ENCODE results near the gene SPEF1.

SPEF1 gene

DNA sequence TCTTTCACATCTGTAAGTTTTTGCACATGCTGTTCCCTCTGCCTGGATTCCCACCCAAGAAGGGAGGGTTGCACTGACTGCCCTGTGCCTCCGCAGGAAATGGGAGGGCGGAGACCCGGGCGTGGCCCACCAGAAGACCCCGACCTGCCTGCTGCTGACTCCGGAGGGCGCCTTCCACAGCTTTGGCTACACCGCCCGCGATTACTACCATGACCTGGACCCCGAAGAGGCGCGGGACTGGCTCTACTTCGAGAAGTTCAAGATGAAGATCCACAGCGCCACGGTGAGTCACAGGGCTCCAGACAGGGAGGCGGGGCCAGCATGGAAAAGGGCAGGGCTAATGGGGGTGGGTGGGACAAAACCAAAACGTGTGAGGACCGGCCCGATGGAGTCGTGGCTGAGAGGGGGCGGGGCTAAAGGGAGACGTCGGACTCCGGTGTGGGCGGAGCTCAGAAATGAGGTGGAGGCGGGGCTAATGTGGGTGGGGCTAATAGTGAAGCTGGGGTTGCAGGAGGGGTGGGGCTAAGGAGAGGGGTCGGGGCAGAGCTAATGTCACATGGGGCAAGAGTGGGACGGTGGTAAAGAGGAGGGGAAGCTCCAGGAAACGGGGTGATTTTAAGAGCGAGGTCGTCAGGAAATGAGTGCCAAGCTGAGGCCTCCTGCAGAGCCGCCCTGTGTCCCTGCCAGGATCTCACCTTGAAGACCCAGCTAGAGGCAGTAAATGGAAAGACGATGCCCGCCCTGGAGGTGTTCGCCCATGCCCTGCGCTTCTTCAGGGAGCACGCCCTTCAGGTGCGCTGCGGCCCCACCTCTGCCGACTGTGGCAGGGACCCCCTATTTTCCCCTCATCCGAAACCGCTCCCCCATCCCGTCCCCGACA is 36.2 kb downstream of the SPEF1 start:
- peak; percentile 76 for DNase-seq

DNA sequence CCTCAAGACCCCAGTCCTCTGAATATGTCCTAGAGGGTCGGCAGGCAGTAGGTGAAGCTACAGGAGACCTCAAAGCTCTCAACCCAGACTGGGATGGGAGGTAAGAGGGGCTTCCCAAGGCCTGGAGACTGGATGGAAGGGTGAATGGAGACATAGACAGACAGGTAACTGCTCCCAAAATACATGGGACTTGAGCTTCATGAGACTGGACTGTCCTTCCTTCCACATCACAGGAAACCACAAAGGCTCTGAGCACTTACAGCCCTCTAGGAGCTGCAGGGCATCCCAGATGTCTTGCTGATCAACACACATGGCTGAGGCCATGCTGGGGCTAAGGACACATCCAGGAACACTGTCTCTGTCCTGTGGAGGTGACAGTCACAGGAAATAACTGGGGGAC is 37.2 kb downstream of the SPEF1 start:
- DNase-seq: no peak

DNA sequence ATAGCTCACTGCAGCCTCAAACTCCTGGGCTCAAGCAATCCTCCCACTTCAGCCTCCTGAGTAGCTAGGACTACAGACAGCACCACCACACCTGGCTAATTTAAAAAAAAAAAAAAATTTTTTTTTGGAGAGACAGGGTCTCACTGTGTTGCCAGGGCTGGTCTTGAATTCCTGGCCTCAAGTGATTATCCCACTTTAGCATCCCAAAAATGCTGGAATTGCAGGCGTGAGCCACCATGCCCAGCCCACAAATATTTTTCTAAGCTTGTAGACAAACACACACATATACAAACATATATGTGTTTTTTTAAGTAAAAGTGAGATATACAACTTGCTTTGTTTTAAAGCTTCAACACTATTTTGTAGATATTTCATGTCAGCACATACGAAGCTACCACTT is 38.0 kb downstream of the SPEF1 start:
- DNase-seq: no peak

DNA sequence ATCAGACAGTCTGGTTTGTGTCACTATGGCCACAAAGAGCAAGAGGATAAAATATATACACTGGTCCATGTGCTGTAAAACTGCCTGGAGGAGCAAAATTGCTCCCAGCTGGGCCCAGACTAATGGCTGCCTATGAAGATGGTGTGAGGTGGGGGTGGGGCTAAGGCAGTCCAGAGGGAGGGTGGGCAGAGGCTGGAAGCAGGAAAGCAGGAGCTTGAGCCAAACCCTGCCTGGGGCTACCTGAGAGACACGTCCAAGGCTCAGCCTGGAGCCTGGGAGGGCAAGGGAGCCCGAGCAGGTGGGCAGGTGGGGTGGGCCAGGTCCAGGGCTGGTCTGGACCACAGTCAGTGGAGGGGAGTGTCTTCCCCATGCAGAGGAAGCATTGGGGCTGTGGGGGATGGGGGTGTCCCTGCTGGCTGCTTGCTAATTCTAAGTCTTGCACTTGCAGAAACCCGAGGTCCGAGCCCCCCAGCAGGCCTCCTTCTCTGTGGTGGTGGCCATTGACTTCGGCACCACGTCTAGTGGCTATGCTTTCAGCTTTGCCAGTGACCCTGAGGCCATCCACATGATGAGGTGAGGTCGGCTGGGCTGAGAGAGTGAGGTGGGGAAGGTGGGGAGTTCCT is 39.3 kb downstream of the SPEF1 start:
- no peak for DNase-seq

DNA sequence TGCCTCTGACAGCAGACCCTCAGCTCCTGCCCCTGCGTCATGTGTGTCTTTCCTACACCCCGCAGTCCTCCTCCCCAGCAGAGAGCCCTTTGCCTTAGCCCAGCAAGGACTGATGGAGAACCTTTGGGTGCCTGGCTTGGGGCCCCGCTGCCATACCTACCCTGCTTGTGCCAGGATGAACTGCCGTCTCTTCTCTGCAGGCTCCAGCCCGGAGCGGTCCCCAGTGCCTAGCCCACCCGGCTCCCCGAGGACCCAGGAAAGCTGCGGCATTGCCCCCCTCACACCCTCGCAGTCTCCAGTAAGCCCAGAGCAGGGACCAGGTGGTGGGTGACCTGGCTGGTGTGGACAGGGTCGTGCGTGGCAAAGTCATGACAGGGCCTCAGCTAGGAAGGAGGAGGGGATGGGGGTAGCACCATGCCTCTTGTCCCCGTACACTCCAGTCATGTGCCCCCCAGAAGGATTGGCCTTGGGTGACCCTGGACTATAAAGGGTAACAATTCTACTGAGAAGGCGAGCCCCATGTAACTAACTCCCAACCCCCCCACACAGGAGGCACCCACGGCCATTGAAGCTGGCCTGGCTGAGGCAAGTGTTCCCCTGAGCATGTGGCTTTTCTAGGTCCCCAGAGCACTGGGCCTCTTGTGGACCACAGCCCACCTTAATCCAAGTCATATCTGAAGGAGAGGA is 40.5 kb downstream of the SPEF1 start:
- no peak for DNase-seq

DNA sequence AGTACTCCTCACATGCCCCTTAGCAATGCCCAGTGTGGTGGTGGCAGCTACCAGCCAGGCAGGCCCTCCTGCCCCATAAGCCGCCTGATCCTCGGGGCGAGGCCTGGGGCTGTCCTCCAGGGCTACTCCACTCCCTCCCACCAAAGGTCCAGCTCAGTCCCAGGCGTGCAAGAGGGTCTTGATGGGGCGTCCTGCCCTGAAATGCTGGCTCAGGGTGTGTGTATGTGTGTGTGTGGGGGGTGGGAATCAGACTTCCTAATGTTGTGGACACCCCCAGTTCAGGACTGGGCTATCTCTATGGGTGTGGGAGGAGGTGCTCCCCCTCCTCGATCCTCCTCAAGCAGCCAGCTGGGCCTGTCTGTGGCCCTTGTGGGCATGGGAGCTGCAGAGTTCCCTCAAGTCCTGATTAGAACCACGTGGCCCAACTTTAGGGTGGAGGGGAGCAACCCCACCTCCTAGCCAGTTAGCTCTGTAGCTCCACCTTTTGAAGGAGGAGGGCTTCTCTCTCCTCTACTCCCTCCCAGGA is 41.3 kb downstream of the SPEF1 start:
- DNase-seq: no peak

DNA sequence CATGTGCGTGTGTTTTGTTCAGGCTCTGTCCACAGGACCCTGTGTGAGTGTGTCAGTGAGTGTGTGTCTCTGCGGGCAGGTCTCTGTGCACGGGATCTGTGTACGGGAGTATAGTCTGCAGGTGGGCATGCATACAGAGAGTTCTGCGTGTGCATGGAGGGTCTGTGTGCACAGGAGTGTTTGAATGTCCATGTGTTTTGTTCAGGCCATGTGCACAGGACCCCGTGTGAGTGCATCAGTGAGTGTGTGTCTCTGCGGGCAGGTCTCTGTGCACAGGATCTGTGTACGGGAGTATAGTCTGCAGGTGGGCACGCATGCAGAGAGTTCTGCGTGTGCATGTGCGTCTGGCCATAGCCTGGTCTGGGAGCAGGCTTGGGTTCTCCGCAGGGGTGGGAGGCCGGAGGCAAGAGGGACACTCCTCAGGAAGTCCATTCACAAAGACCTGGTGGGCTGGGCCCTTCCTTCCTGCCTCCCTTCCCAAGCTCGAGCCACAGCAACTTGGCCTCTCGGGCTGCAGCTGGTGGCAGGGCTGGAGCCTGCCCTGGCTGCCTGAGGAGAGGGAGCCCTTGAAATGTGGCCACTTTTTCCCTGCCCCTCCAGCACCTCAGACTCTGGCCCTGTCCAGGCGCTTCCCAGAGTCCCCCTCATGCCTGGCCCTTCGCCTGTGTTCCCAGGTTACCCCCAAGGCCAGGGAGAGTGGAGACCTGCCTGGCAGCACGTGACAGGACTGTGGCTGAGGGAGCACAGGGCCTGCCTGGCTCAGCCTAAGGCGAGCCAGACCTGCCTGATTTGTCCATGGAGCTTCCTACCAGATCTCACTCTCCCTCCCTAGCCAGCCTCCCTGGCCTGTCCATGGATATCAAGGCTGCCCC is 42.0 kb downstream of the SPEF1 start:
- DNase-seq: no peak

DNA sequence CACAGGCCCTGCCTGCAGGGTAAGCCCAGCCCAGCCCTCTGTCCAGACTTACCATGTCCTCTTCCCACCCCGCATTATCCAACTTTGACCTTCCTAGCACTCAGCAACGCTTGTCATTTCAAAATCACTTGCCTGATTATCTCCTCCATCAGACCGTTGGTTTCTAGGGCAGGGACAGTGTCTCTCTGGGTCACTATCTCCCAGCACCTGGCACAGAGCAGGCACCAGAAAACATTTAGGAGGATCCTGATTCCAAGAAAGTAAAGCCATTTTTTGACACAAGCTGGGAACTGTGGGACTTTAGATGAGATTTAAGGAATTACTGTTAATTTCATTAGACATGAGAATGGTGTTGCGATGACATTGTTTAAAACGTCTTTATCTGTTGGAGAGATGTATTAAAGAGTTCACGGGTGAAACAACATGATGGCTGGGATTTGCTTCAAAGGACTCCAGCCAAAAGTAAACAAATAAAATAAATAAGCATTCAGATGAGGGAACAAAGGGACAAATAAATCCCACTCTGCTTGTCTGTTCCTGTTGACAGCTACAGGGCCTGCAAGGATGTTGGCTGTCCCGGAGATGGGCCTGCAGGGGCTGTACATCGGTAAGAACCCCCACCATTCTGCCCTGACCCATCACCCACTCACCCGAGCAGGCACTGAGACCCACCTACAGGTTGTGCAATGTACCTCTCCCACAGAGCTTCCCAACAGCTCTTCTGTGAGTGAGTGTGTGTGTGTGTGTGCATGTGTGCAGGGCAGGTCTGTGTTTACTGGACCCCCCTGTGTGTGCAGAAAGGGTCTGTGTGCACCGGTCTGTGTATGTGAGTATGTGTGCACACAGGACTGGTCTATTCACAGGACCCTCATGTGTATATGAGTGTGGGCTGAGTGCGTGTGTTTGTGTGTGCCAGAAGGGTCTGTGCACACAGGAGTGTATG is 42.9 kb downstream of the SPEF1 start:
- no peak for DNase-seq

DNA sequence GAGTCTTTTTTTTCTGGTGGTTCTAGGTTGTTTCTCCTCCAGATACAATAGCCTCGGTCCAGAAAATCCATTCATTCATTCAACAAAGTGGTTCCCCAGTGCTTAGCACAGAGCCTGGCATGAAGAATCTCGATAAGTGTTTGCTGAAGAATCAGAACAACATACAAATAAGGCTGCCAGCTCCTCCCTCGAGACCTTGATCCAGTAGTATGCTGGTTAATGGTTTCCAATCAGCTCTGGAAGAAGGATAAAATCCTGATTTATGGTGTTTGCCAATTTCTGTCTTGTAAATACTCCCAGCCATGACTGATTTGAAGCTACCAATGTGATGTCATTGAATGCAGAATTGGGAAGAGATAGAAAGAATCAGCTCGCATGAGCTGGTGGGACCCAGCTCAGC is 45.5 kb downstream of the SPEF1 start:
- DNase-seq: no peak

DNA sequence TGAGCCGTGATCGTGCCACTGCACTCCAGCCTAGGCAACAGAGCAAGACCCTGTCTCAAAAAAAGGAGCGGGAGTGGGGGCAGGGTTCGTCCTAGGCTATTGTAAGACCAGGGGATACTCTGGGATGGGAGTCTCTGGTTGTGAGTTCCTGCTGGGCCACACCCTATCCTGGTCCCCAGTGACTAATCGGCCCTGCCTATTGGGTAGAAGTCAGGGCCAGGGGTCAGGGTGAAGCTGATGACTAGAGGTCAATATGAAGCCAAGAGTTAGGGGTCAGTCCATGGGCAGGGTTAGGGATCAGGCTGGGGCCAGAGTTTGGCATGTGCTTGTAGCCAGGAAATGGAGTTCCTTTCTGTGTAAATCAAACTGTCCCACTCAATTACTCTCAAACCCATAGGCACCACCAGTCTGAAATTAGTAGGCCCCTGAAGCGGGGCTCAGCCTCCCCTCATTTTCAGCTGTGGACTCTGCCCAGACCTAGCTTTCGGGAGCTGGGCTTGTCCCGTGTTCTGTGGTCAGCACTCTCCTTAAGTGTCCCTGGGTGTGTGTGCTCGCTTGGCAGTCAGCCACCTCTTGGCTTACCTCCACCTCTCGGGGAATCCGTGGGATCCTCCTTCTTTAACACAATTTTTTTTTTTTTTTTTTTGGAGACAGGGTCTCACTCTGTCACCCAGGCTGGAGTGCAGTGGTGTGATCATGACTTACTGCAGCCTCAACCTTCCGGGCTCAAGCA is 47.0 kb downstream of the SPEF1 start:
- DNase-seq: no peak

DNA sequence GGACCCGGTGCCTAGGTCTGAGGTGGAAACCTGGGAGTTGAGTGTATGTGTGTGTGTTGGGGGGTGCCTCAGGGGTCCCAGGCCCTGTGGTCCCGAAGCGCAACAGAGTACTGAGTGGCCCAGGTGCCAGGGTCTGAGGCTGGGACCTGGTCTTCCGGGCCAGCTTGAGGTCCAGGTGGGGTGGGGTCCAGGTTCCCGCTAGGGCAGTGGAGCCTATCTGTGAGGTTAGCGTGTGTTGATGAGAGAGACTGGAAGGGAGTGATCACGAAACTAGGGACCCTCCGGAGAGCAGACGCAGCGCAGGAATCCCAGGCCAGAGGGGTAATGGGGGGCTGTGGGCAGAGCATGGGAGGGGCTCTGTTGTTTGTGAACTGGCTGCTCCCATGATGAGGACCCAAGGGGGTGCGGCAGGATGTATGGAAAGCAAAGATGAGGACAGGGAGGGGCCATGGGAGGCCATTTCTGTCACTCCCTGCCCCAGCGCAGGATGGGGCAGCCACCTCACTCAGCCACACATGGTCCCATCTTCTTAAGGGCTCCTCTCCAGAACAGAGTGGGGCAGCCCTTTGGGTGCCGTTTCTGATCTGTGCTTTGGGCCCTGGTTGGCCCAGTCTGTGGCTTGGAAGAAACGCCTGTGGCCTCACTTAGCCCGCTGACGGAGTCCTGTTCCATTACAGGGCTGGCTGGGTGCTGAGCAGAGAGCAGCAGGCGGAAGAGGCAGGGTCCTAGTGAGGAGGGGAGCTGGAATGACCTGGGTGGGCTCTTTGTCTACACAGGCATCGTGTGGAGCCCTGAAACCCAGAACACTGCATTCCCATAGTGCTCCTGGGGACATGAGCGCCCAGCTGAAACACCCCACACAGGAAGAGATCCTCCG is 47.9 kb downstream of the SPEF1 start:
- DNase-seq: no peak

DNA sequence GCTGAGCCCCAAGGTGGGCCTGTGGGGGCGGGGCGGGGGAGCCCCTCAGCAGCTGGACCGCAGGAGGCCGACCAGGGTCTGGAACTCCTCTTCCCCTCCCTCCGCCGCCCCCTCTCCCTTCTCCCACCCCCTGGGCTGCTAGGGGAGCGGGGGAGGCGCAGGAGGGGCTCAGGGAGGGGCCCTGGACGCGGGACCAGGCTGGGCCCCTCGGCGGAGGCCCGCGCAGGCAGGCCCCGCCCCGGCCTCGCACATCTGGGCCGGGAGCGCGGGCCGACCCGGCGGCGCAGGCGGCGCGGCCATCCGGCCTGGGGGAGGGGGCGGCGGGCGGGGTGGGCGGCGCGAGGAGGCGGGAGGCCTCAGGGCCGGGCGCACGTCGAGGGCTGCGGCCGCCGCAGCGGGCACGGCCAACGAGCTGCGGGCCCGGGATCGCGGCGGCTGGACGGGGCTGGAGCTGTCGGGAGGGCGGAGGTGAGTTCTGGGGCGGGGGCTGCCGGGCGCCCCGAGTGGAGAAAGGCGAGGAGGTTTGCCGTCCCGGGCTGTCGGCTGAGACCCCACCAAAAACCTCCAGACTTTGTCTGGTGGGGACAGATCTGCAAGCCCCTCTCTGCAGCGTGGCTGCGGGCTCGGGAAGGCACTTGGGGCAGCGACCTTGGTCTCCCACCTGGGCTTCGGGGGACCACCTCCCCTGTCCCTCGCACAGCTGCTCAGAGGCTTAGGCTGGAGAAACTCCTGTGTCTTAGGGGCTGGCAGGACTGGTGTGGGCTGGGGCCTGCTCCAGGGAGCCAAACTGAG is 48.7 kb downstream of the SPEF1 start, which contains the start of gene HSPA12B:
HSPA12B (plus strand) TSS at position 359 of the 792 bp plus-strand sequence. CDS start 5,990 bp downstream, outside the sequence.
- no peak for DNase-seq

DNA sequence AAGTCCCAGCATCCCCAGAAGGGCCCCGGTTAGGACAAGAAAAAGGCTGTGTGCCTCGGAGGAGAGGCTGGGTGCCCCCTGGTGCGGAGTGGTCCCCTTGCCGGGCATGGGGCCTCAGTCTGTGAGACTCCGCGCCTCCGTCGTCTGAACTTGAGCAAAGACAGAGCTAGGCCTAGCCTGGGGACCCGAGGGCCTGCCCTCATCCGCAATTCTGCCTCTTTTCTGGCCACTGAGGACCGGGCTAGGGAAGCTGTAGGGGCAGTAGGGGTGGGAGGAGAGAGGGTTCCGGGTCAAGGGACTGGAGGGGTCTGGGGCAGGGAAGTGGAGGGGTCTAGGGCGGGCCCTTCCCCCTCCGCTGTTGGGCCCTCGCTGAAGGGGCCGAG is 49.3 kb downstream of the SPEF1 start:
- no peak for DNase-seq

DNA sequence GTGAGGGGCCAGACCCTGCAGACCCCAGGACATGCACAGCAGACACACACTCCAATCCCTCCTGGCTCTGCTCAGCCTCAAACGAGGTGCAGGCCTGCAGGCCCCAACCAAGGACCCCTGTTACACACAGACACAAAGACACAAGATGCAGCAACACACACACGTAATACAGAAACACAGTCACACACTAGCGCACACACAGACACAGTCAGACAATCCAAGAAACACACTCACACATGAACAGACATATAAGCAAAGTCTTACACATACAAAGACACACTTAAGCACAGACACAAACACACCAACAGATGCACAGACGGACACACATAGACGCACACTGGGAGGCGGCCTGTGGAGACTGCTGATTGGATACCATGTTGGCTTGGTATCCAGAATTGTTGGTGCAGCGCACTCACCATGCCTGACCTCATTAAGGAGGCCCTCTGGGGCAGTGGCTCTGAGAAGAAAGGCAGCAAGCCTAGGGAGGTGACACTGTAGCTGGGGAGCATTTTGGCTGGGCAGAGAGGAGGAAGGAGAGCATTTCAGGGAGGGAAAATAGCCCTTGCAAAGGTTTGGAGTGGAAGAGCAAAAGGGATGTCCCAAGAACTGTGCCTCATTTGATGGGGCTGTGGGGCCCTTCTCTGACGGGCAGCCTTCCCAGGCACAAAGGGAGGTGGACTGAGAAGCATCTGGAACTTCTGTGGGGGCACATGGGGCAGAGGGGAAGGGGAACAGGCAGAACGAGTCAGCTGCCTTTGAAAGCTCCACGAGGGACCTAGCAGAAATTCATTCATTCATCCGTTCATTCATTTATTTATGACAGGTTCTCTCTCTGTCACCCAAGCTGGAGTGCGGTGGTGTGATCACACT is 50.2 kb downstream of the SPEF1 start:
- no peak for DNase-seq

DNA sequence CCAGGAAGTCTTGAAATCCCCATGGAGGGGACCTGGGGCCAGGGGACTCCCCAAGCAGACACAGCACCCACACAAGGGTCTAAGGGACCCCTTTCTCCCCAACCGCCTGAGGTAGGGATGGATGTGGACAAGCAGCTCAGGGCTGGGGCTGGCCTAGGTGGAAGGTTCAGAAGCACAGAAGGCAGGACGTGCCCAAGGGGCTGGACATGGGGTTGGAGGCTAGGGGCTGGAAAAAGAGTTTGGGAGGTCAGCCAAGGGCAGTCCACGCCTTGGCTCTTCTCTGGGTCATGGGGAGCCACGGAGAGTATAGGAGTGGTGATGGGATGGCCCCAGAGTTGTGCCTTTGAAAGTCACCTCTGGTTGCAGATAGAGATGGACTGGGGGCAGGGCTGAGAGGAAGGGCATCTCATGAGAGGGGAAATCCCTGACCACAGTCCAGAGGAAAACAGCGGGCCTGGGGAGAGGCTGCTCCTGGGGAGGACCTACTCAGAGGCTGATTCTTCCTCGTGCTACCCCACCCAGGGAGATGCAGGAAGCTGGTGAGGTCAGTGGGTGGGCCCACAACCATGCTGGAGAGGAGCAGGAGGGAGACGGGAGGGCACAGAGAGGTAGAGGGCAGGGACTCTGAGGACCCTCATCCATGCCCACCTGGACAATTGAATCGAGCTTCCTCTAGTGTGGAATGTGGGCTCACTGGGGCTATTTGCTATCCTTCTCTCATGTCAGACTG is 51.3 kb downstream of the SPEF1 start:
- DNase-seq: no peak

DNA sequence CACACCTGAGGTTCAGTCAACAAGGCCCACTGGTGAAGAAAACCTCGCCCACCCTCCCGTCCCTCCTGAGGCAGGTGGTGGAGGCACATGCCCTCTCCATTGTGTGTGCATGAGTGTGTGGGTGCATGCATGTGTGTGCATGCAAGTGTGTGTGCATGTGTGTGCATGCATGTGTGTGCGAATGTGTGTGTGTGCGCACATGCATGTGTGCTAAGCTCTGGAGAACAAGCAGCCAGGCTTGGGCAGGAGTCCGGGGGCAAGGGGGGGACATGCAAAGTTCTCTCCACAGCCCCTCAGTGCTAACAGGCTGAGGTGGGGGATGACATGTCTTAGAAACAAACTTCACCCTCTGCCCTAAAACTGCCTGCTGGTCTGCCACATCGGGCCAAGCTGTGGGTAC is 51.9 kb downstream of the SPEF1 start:
- no peak for DNase-seq

DNA sequence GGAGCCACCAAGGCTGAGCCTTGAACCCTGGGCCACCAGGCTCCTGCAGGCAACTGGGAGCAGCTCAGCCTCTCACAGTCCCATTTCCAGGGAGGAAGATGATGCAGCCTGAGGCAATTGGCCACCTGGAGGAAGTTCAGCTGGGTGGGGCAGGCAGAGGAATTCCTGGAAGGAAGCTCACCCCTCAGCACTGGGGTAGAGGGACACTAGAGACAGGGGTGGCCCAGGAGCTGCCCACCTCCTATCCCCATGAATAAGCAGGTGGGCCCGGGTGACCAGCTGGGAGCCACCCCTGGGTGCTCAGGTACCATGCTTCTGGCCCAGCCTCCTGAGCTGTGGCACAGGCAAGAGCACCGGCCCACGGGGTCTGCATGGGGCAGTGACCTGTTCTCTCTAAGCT is 52.4 kb downstream of the SPEF1 start:
- no peak for DNase-seq

Measured in activated CD4-positive, alpha-beta T cell treated with anti-CD3 and anti-CD28 coated beads, Interleukin-2, Interleukin-6, amounts not matched to agents 100 ng/mL and 50 ng/mL, durations not matched to agents 16 hours and 8 hours (primary cell).